Measurements from ENCODE around the gene SCYL1.

Gene SCYL1

GRCh38 chr11:65538915-65539743 is 14.2 kb downstream of the SCYL1 start:
- peaks cover 15% of the 10 kb centered on the region in 2 donors for H3K36me3 ChIP-seq (ENCODE audit: control insufficient read depth in 2 of 2, insufficient read depth in 2 of 2, low read length in 2 of 2)

DNA sequence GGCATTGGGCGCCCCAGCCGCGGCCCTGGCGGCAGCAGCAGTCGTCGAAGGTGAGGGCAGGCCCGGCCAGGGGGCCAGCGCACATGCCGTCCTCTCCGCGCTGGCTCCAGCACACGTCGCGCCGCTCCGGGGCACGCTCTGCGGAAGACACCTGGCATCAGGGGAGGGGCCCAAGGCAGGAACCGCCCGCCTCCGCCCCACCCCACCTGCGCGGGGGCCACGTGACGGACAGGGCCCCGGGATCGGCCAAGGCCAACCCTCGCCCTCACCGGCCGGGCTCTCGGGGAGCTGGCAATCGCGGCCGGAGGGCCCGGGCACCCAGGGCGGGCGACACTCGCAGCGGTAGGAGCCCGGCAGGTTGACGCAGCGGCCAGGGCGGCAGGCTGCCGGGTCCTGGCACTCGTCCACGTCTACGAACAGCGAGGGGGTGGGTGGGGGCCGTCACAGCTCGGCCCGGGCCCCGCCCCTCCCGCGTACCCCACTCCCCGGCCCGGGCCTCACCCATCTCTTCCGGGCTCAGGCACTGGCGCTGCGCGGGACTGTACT is 14.9 kb downstream of the SCYL1 start:
- no peaks in the 10 kb centered on the region for H3K27me3 ChIP-seq (ENCODE audit: control insufficient read depth in 1 of 2, insufficient read depth in 2 of 2, low read length in 2 of 2)
- H3K9ac ChIP-seq (ENCODE audit: low read length in 2 of 2): peak overlapping the region in 1 of 2 donors; percentile 54
- no peaks in the 10 kb centered on the region for H3K9me3 ChIP-seq (ENCODE audit: control insufficient read depth in 2 of 2, low read length in 2 of 2)
- H3K27ac ChIP-seq (ENCODE audit: low read length): peak overlapping the region; percentile 86
- H3K36me3 ChIP-seq (ENCODE audit: control insufficient read depth in 2 of 2, insufficient read depth in 2 of 2, low read length in 2 of 2): peaks cover 15% of the 10 kb centered on the region in 2 donors
- peak overlapping the region in 1 of 2 donors; percentile 82 for H3K4me3 ChIP-seq (ENCODE audit: low read length in 2 of 2)
- peaks cover 27% of the 10 kb centered on the region for H3K4me1 ChIP-seq (ENCODE audit: control insufficient read depth, insufficient read depth, low read length)

More at GRCh38 chr11:65538915-65539743, 14.2 kb downstream of the SCYL1 start:
- Histone ChIP-seq H3K9ac (ENCODE audit: low read length in 2 of 2) (no peak overlapping the region), H3K27me3 (ENCODE audit: control insufficient read depth in 1 of 2, insufficient read depth in 2 of 2, low read length in 2 of 2) (no peaks in the 10 kb centered on the region), H3K27ac (ENCODE audit: low read length) (peak overlapping the region; percentile 86), H3K4me3 (ENCODE audit: low read length in 2 of 2) (peak overlapping the region in 1 of 2 donors; percentile 82), H3K4me1 (ENCODE audit: control insufficient read depth, insufficient read depth, low read length) (peaks cover 29% of the 10 kb centered on the region), H3K9me3 (ENCODE audit: control insufficient read depth in 2 of 2, low read length in 2 of 2) (no peaks in the 10 kb centered on the region)

GRCh38 chr11:65540290-65541092 is 15.6 kb downstream of the SCYL1 start:
- H3K4me1 ChIP-seq (ENCODE audit: control insufficient read depth, insufficient read depth, low read length): peaks cover 27% of the 10 kb centered on the region
- peak overlapping the region; percentile 86 for H3K27ac ChIP-seq (ENCODE audit: low read length)
- H3K27me3 ChIP-seq (ENCODE audit: control insufficient read depth in 1 of 2, insufficient read depth in 2 of 2, low read length in 2 of 2): no peaks in the 10 kb centered on the region
- H3K9ac ChIP-seq (ENCODE audit: low read length in 2 of 2): peak overlapping the region; percentile 57 to 66
- H3K4me3 ChIP-seq (ENCODE audit: low read length in 2 of 2): peak overlapping the region; percentile 57 to 82
- H3K36me3 ChIP-seq (ENCODE audit: control insufficient read depth in 2 of 2, insufficient read depth in 2 of 2, low read length in 2 of 2): peaks cover 15% of the 10 kb centered on the region in 2 donors
- no peaks in the 10 kb centered on the region for H3K9me3 ChIP-seq (ENCODE audit: control insufficient read depth in 2 of 2, low read length in 2 of 2)

DNA sequence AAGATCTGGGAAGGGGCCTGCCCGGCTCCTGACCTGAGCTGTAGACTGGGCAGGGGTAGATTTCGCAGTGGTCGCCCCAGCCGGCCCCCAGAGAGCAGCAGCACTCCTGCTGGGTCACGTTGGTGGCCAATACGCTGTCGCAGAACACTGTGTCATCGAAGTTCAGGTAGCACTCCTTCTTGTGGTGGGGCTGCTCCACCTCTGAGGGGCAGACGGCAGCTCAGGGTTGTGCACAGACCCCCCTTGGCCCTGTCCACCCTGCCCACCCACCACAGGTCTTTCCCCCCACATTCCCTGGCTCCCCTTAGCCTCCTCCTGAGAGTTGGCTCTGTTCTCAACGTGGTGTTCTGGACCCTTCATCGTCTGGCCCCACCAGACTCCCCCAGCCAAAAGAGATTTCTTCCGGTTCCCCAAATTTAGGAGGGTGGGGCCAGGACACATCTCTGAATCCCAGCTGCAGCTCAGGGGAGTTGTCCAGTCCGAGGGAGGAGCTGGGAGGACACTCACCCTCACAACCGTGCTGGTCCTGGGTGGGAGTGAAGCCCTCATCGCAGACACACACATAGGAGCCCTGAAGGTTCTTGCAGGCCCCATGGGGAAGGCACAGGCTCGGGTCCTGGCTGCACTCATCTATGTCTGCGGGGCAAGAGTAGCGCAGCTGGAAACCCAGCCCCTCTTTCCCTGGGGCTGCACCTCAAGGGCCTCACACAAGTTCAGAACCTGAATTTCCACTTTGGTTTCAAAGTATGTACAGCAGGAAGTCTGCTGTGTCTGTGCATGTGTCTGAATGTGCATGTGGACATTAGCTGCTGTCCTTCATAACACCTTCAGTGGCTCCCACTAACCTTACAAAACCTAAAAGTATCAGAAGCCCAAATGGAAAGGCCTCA is 16.5 kb downstream of the SCYL1 start:
- peaks cover 10 to 12% of the 10 kb centered on the region in 2 donors for H3K36me3 ChIP-seq (ENCODE audit: control insufficient read depth in 2 of 2, insufficient read depth in 2 of 2, low read length in 2 of 2)
- H3K27me3 ChIP-seq (ENCODE audit: control insufficient read depth in 1 of 2, insufficient read depth in 2 of 2, low read length in 2 of 2): no peaks in the 10 kb centered on the region
- H3K4me3 ChIP-seq (ENCODE audit: low read length in 2 of 2): peak overlapping the region; percentile 44 to 82
- no peaks in the 10 kb centered on the region for H3K9me3 ChIP-seq (ENCODE audit: control insufficient read depth in 2 of 2, low read length in 2 of 2)
- H3K9ac ChIP-seq (ENCODE audit: low read length in 2 of 2): peak overlapping the region; percentile 57 to 66
- peak overlapping the region; percentile 86 for H3K27ac ChIP-seq (ENCODE audit: low read length)
- H3K4me1 ChIP-seq (ENCODE audit: control insufficient read depth, insufficient read depth, low read length): peaks cover 27% of the 10 kb centered on the region

GRCh38 chr11:65542738-65543390 is 18.0 kb downstream of the SCYL1 start:
- Histone ChIP-seq H3K27me3 (ENCODE audit: control insufficient read depth in 1 of 2, insufficient read depth in 2 of 2, low read length in 2 of 2) (no peaks in the 10 kb centered on the region), H3K9me3 (ENCODE audit: control insufficient read depth in 2 of 2, low read length in 2 of 2) (no peaks in the 10 kb centered on the region), H3K4me1 (ENCODE audit: control insufficient read depth, insufficient read depth, low read length) (peaks cover 30% of the 10 kb centered on the region), H3K9ac (ENCODE audit: low read length in 2 of 2) (peak overlapping the region in 1 of 2 donors; percentile 58), H3K4me3 (ENCODE audit: low read length in 2 of 2) (no peak overlapping the region), H3K27ac (ENCODE audit: low read length) (no peak overlapping the region), H3K36me3 (ENCODE audit: control insufficient read depth in 2 of 2, insufficient read depth in 2 of 2, low read length in 2 of 2) (peaks cover 10% of the 10 kb centered on the region in 2 donors)

- H3K36me3 ChIP-seq (ENCODE audit: control insufficient read depth in 2 of 2, insufficient read depth in 2 of 2, low read length in 2 of 2): peaks cover 16 to 22% of the 10 kb centered on the region in 2 donors
Observed at GRCh38 chr11:65545853-65546216, 21.0 kb downstream of the SCYL1 start.

GRCh38 chr11:65546217-65546958 is 21.5 kb downstream of the SCYL1 start:
- H3K9ac ChIP-seq (ENCODE audit: low read length in 2 of 2): no peak overlapping the region
- H3K4me1 ChIP-seq (ENCODE audit: control insufficient read depth, insufficient read depth, low read length): peaks cover 11% of the 10 kb centered on the region
- no peaks in the 10 kb centered on the region for H3K27me3 ChIP-seq (ENCODE audit: control insufficient read depth in 1 of 2, insufficient read depth in 2 of 2, low read length in 2 of 2)
- no peaks in the 10 kb centered on the region for H3K9me3 ChIP-seq (ENCODE audit: control insufficient read depth in 2 of 2, low read length in 2 of 2)
- H3K4me3 ChIP-seq (ENCODE audit: low read length in 2 of 2): no peak overlapping the region
- no peak overlapping the region for H3K27ac ChIP-seq (ENCODE audit: low read length)
- peaks cover 16 to 24% of the 10 kb centered on the region in 2 donors for H3K36me3 ChIP-seq (ENCODE audit: control insufficient read depth in 2 of 2, insufficient read depth in 2 of 2, low read length in 2 of 2)

More at GRCh38 chr11:65545853-65546216, 21.0 kb downstream of the SCYL1 start:
- Histone ChIP-seq H3K9me3 (ENCODE audit: control insufficient read depth in 2 of 2, low read length in 2 of 2) (no peaks in the 10 kb centered on the region), H3K4me3 (ENCODE audit: low read length in 2 of 2) (no peak overlapping the region), H3K27ac (ENCODE audit: low read length) (no peak overlapping the region), H3K27me3 (ENCODE audit: control insufficient read depth in 1 of 2, insufficient read depth in 2 of 2, low read length in 2 of 2) (no peaks in the 10 kb centered on the region), H3K4me1 (ENCODE audit: control insufficient read depth, insufficient read depth, low read length) (peaks cover 16% of the 10 kb centered on the region), H3K9ac (ENCODE audit: low read length in 2 of 2) (no peak overlapping the region)

DNA sequence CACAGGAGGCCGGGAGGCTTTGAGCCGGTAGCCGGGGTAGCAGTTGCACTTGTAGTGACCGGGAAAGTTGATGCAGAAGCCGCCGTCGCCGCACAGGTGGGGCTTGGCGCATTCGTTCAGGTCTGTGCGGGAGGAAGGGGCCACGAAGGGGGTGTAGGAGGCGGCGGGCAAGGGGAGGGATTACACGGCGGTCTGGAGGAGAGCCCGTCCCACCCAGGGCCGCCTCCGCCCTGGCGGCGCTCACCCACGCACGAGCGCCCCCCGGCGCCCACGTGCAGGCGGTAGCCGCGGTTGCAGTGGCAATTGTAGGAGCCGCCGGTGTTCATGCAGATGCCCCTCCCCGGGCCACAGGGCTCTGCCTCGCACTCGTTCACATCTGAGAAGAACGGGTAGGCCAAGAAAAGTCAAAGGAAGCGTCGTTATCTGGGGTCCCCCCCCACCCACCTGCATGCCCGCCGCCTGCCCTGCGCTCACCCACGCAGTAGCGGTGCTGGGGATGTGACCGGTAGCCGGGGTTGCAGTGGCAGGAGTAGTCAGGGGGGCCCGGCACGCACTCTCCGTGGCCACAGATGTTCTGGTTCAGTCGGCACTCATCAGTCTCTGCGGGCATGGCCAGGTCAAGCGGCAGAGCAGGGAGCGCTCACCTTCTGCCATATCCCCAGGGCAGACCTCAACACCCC is 22.7 kb downstream of the SCYL1 start:
- Histone ChIP-seq H3K4me3 (ENCODE audit: low read length in 2 of 2) (no peak overlapping the region), H3K36me3 (ENCODE audit: control insufficient read depth in 2 of 2, insufficient read depth in 2 of 2, low read length in 2 of 2) (peaks cover 26 to 33% of the 10 kb centered on the region in 2 donors), H3K27ac (ENCODE audit: low read length) (no peak overlapping the region)

DNA sequence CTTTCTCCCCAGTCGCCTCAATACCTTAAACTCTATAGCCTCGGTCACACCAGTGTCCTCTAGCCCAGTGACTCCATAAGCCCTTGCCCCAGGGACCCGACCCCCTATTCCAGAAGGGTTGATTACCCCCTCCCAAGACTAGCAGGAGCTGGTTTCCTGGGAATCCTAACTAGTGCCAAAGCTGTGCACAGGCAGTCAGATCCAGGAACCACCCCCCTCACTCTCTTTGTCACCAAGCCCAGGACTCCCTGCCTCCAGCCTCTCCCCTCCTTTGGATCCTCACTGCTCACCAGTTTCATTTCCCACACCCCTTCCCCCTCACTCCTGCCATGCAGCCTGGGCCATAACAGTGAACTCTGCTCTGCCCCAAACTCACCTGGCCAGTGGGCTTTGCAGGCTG is 23.5 kb downstream of the SCYL1 start:
- Histone ChIP-seq H3K36me3 (ENCODE audit: control insufficient read depth in 2 of 2, insufficient read depth in 2 of 2, low read length in 2 of 2) (peaks cover 18 to 31% of the 10 kb centered on the region in 2 donors), H3K4me1 (ENCODE audit: control insufficient read depth, insufficient read depth, low read length) (peaks cover 11% of the 10 kb centered on the region), H3K27me3 (ENCODE audit: control insufficient read depth in 1 of 2, insufficient read depth in 2 of 2, low read length in 2 of 2) (no peaks in the 10 kb centered on the region), H3K9me3 (ENCODE audit: control insufficient read depth in 2 of 2, low read length in 2 of 2) (no peaks in the 10 kb centered on the region), H3K27ac (ENCODE audit: low read length) (no peak overlapping the region), H3K9ac (ENCODE audit: low read length in 2 of 2) (no peak overlapping the region), H3K4me3 (ENCODE audit: low read length in 2 of 2) (no peak overlapping the region)

More for the DNA sequence above, 22.7 kb downstream of the SCYL1 start:
- H3K27me3 ChIP-seq (ENCODE audit: control insufficient read depth in 1 of 2, insufficient read depth in 2 of 2, low read length in 2 of 2): no peaks in the 10 kb centered on the region
- H3K4me1 ChIP-seq (ENCODE audit: control insufficient read depth, insufficient read depth, low read length): peaks cover 11% of the 10 kb centered on the region
- no peaks in the 10 kb centered on the region for H3K9me3 ChIP-seq (ENCODE audit: control insufficient read depth in 2 of 2, low read length in 2 of 2)
- no peak overlapping the region for H3K9ac ChIP-seq (ENCODE audit: low read length in 2 of 2)
